Activated T-cell treated with anti-CD3 and anti-CD28 coated beads, Interleukin-2, amount 50 U/mL, for 24 hours (primary cell): ENCODE data around the gene SMIM36.
A peak's percentile ranks its signal among the peaks of the same experiment; 100 is the strongest.
"Not testable (repeated sequence)": the region's sequence is repeated elsewhere in the genome, so short reads cannot be mapped to it uniquely, and the experiment has no call there.

Experiments used
- DNase-seq: peaks from one replicate; pipeline ENCODE4 v3.0.0-alpha.2; 2020
- H3K27ac Mint-ChIP-seq: 2 replicates; pipeline ENCODE4 v1.8.0; 2020; ENCODE audit warnings: mild to moderate bottlenecking, mixed read lengths
- H3K27me3 Mint-ChIP-seq: 2 replicates; pipeline ENCODE4 v1.8.0; 2020; ENCODE audit warnings: mixed read lengths
- H3K36me3 Mint-ChIP-seq: 2 replicates; pipeline ENCODE4 v1.8.0; 2020; ENCODE audit warnings: low read depth, mixed read lengths
- H3K4me1 Mint-ChIP-seq: 2 replicates; pipeline ENCODE4 v1.8.0; 2020; ENCODE audit warnings: low read depth, mixed read lengths
- H3K4me3 Mint-ChIP-seq: 2 replicates; pipeline ENCODE4 v1.8.0; 2020; ENCODE audit warnings: mild to moderate bottlenecking, moderate library complexity, mixed read lengths
- H3K9me3 Mint-ChIP-seq: 2 replicates; pipeline ENCODE4 v1.8.0; 2020; ENCODE audit warnings: mixed read lengths

Gene SMIM36

GRCh38 chr17:55484575-55484974 lies 26.7 kb downstream of the SMIM36 start:
- Mint-ChIP-seq H3K4me1 (no peaks in the 10 kb centered on the region), H3K9me3 (no peaks in the 10 kb centered on the region), H3K27me3 (peaks cover 6% of the 10 kb centered on the region), H3K4me3 (no peak overlapping the region), H3K36me3 (no peaks in the 10 kb centered on the region), H3K27ac (no peak overlapping the region)
- DNase-seq, result no peak

GRCh38 chr17:55482591-55483389 lies 28.5 kb downstream of the SMIM36 start:
- no peak for DNase-seq
- Mint-ChIP-seq H3K4me1 (no peaks in the 10 kb centered on the region), H3K4me3 (no peak overlapping the region), H3K36me3 (no peaks in the 10 kb centered on the region), H3K9me3 (no peaks in the 10 kb centered on the region), H3K27ac (no peak overlapping the region), H3K27me3 (peaks cover 12% of the 10 kb centered on the region)

DNA sequence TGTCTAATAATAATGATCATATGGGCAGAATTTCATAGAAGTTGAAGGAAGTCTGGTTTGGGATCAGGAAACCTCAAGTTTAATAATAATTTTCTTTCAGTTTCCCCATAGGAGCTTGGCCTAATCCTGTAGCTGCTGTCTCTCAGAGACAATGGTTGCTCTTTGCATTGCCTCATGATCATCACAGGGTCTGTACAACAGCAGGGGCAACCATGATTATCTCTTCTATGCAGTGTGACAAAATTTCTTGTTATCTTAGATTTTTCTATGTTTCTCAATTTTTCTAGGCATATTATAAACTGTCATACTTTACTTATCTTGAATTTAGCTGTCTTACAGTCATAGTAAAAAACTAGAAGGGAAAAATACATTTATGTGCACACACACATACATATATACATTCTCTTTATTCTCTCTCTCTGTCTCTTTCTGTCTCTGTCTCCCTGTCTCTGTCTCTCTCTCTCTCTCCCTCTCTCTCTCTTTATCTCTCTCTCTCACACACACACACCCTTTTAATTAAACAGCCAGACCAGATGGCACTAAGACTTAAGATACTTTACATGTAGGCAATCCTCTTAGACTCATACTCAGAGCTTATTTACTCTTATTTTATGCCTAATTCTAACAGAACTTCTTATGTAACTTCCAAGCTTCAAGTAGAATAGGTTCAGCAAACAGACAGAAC lies 30.5 kb downstream of the SMIM36 start:
- Mint-ChIP-seq H3K27ac (no peak overlapping the region), H3K4me1 (no peaks in the 10 kb centered on the region)

GRCh38 chr17:55479903-55480302 lies 31.3 kb downstream of the SMIM36 start:
- Mint-ChIP-seq H3K4me3 (no peak overlapping the region), H3K36me3 (no peaks in the 10 kb centered on the region), H3K27me3 (peaks cover 12% of the 10 kb centered on the region), H3K9me3 (no peaks in the 10 kb centered on the region), H3K4me1 (no peaks in the 10 kb centered on the region), H3K27ac (no peak overlapping the region)
- no peak for DNase-seq

More for the DNA sequence above, 30.5 kb downstream of the SMIM36 start:
- no peak for DNase-seq
- no peaks in the 10 kb centered on the region for H3K36me3 Mint-ChIP-seq
- H3K9me3 Mint-ChIP-seq, result no peaks in the 10 kb centered on the region
- H3K27me3 Mint-ChIP-seq, result peaks cover 12% of the 10 kb centered on the region
- no peak overlapping the region for H3K4me3 Mint-ChIP-seq

- peaks cover 12% of the 10 kb centered on the region for H3K27me3 Mint-ChIP-seq
- H3K9me3 Mint-ChIP-seq, result no peaks in the 10 kb centered on the region
- H3K4me3 Mint-ChIP-seq, result no peak overlapping the region
- DNase-seq, result no peak
- H3K27ac Mint-ChIP-seq, result no peak overlapping the region
- H3K36me3 Mint-ChIP-seq, result no peaks in the 10 kb centered on the region
- no peaks in the 10 kb centered on the region for H3K4me1 Mint-ChIP-seq
These were observed 32.3 kb downstream of the SMIM36 start for GRCh38 chr17:55478971-55479370.

- Mint-ChIP-seq H3K4me1 (peaks cover 8% of the 10 kb centered on the region), H3K9me3 (no peaks in the 10 kb centered on the region), H3K27ac (no peak overlapping the region), H3K36me3 (no peaks in the 10 kb centered on the region), H3K4me3 (no peak overlapping the region), H3K27me3 (no peaks in the 10 kb centered on the region)
- DNase-seq, result no peak
These were observed 44.6 kb downstream of the SMIM36 start for GRCh38 chr17:55466671-55467070.

DNA sequence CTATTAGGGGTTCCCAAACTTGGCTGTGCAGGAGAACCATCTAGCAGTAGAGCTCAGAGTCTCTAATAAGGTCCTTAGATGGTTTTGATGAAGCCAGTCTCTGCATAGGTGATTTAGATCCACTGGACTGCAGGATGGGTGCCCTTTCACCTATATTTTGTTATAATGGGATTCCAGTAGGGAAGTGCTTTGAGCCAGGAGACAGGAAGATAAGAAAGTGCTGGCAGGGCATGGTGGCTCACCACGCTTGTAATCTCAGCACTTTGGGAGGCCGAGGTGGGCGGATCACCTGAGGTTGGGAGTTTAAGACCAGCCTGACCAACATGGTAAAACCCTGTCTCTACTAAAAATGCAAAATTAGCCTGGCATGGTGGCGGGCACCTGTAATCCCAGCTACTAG lies 45.5 kb downstream of the SMIM36 start:
- H3K27me3 Mint-ChIP-seq, H3K4me1 Mint-ChIP-seq, H3K27ac Mint-ChIP-seq, DNase-seq, H3K4me3 Mint-ChIP-seq, H3K36me3 Mint-ChIP-seq, H3K9me3 Mint-ChIP-seq: not testable (repeated sequence)

DNA sequence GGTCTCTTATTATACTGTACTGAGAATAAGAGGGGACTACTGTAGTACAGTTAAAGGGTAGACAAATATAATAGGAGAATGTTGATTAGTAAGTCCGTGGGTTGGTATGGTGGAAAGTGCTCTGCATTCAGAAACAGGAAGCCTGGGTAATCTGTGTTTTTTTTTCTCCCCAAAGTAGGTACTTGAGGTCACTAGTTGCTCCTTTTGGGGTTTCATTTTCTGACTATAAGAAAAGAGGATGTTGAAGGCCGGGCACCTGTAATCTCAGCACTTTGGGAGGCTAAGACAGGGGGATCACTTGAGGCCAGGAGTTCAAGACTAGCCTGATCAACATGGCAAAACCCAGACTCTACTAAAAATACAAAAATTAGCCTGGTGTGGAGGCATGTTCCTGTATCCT lies 47.7 kb downstream of the SMIM36 start:
- H3K9me3 Mint-ChIP-seq, result no peaks in the 10 kb centered on the region
- H3K36me3 Mint-ChIP-seq, result no peaks in the 10 kb centered on the region
- H3K4me3 Mint-ChIP-seq, result no peak overlapping the region
- H3K27ac Mint-ChIP-seq, result peak overlapping the region; percentile 29
- H3K4me1 Mint-ChIP-seq, result peaks cover 20% of the 10 kb centered on the region
- no peak for DNase-seq
- H3K27me3 Mint-ChIP-seq, result no peaks in the 10 kb centered on the region

- no peaks in the 10 kb centered on the region for H3K36me3 Mint-ChIP-seq
- no peaks in the 10 kb centered on the region for H3K9me3 Mint-ChIP-seq
- H3K27ac Mint-ChIP-seq, result no peak overlapping the region
- H3K4me1 Mint-ChIP-seq, result peaks cover 28% of the 10 kb centered on the region
- no peak for DNase-seq
- H3K27me3 Mint-ChIP-seq, result peaks cover 5% of the 10 kb centered on the region
- H3K4me3 Mint-ChIP-seq, result no peak overlapping the region
These were observed 48.5 kb downstream of the SMIM36 start for GRCh38 chr17:55462711-55463110.

- H3K4me1 Mint-ChIP-seq, result peaks cover 28% of the 10 kb centered on the region
- DNase-seq, result no peak
- peaks cover 5% of the 10 kb centered on the region for H3K27me3 Mint-ChIP-seq
- H3K27ac Mint-ChIP-seq, result no peak overlapping the region
- no peak overlapping the region for H3K4me3 Mint-ChIP-seq
- H3K9me3 Mint-ChIP-seq, result no peaks in the 10 kb centered on the region
- H3K36me3 Mint-ChIP-seq, result no peaks in the 10 kb centered on the region
These were observed 49.0 kb downstream of the SMIM36 start for GRCh38 chr17:55462234-55462633.

DNA sequence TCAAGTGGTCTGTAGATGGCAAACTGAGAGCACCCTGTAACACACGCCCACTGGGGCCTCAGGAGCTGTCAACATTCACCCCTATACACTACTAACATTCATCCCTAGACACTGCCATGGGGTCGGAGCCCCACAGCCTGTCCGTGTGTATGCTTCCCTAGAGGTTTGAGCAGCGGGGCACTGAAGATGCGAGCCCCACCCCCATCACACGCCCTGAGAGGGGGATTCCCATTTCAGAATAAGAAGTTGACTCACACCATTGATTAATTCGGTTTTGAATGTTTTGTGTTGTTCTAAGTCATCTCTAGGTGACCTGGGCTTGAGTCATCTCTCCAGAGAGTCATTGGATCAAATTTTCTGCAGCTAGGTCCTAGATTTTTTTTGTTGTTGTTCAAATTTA lies 52.3 kb downstream of the SMIM36 start:
- Mint-ChIP-seq H3K27ac (peak overlapping the region; percentile 33), H3K27me3 (peaks cover 16% of the 10 kb centered on the region), H3K4me1 (peaks cover 28% of the 10 kb centered on the region), H3K4me3 (peak overlapping the region; percentile 18), H3K36me3 (no peaks in the 10 kb centered on the region), H3K9me3 (no peaks in the 10 kb centered on the region)
- peak; percentile 71 for DNase-seq

DNA sequence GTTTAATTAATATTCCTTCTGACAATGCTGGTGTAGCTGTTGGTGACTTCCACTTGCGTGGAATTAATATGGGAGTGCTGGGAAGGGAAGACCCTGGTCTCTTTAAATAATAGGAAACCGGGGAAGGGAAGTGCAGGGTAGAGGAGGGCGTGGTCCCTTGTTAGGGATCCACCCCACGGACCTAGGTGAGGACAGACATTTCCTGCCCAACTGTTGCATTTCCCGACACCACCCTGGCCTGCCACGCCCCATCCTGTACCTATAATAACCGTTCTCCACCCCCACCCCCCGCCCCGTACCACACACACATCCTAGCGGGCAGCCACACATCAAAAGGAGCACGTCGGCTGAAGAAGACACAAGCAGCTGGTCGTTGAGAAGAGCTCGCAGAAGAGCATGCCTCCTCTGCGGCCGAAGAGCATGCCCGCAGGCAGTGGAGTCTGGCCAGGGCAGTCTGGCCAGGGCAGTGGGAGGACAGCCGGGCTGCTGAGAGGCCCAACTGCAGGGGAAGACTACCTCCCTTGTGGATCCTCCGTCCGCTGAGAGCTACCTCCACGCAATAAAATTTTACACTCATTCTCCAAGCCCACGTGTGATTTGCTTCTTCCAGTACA lies 52.9 kb downstream of the SMIM36 start:
- H3K4me3 Mint-ChIP-seq, result no peak overlapping the region
- no peaks in the 10 kb centered on the region for H3K36me3 Mint-ChIP-seq
- H3K27ac Mint-ChIP-seq, result peak overlapping the region; percentile 33

DNA sequence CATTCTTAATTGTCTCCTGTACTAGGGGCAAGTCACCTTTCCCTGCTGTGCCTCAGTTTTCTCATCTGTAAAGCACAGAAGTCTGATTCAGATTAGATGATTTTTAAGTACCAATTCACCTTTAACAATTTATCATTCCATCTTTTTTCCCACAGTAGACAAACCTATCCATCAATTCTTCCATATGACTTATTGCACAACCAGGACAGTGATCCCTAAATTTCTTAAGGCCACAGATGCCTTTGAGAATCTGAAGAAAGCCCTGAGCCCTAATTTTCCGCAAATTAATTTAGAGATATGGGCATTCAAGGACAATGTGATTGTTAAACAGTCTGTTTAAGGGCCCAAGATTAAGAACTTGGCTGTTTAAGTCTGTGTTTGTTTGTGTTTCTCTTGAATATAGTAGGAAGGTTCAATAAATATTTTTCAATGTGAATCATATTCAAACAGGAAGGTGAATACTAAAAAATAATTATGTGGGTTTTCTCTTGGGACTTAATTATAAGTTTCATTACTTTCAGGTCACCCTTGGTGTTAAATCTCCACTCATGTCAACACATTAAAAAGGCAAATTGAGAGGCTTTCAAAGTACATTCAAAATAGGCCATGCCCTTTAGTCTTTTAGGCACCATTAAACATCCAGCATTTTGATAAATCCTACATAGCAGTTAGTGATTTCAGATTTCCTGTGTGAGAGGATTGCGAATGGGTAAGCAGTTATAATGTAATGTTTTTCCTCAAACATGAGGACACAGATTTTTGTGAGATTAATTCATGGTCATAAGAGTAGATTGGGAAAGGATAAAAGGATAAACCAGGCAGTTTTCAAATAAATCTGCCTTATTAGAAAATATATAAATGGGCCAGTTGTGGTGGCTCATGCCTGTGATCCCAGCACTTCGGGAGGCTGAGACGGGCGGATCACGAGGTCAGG lies 54.7 kb downstream of the SMIM36 start:
- Mint-ChIP-seq H3K36me3 (no peaks in the 10 kb centered on the region), H3K4me3 (no peak overlapping the region), H3K9me3 (no peaks in the 10 kb centered on the region), H3K27me3 (peaks cover 24% of the 10 kb centered on the region), H3K4me1 (peaks cover 23% of the 10 kb centered on the region), H3K27ac (no peak overlapping the region)
- no peak for DNase-seq

More for the DNA sequence above, 52.9 kb downstream of the SMIM36 start:
- Mint-ChIP-seq H3K4me1 (peaks cover 23% of the 10 kb centered on the region), H3K27me3 (peaks cover 20% of the 10 kb centered on the region), H3K9me3 (no peaks in the 10 kb centered on the region)
- peak; percentile 30 for DNase-seq

- Mint-ChIP-seq H3K27ac (no peak overlapping the region), H3K4me1 (peaks cover 26% of the 10 kb centered on the region), H3K36me3 (no peaks in the 10 kb centered on the region), H3K27me3 (peaks cover 28% of the 10 kb centered on the region), H3K4me3 (no peak overlapping the region), H3K9me3 (no peaks in the 10 kb centered on the region)
- DNase-seq, result no peak
These were observed 56.3 kb downstream of the SMIM36 start for GRCh38 chr17:55454906-55455474.
